GM18909 (cell line): ENCODE results near the gene GPRASP1.

Source experiments
- ATAC-seq: cut with Tn5 transposase; IDR thresholded peaks from one replicate; pipeline ENCODE4 v1.9.1; 2021; ENCODE audit warnings: mild to moderate bottlenecking; ENCODE audit not compliant: unreplicated experiment, poor library complexity

GPRASP1 gene

GRCh38 chrX:102694749-102695148 lies 43.5 kb downstream of the GPRASP1 start:
- no peak for ATAC-seq

GRCh38 chrX:102696306-102696705 lies 45.0 kb downstream of the GPRASP1 start:
- ATAC-seq, result no peak

- no peak for ATAC-seq
Observed at GRCh38 chrX:102697494-102697893, 46.2 kb downstream of the GPRASP1 start.
